WTC11 (cell line): ENCODE measurements around the gene SOX8. TPM values are rescaled to one million over a fixed set of nuclear protein-coding genes. Genes with fewer than 3 reads are reported as not detected.

Experiments
- ATAC-seq: fragments of 200-7000 bp; cut with Tn5 transposase; 2 replicates; pipeline ENCODE4 v1.10.0; 2021; ENCODE audit warnings: mild to moderate bottlenecking, moderate library complexity
- CTCF ChIA-PET: fragments of 300-600 bp; sonication (Branson Sonifier 250); formaldehyde crosslinking; loops from one replicate; lab custom pipeline; 2021; ENCODE audit warnings: antibody characterized with exemption; lab: Charles Lee
- POLR2A ChIA-PET: fragments of 350-600 bp; sonication (Branson Sonifier 250); formaldehyde crosslinking; loops from one replicate; lab custom pipeline; 2021; ENCODE audit warnings: antibody characterized with exemption; lab: Charles Lee
- DNase-seq: peaks from one replicate; pipeline ENCODE4 v3.0.0; 2021; ENCODE audit warnings: low spot score
- H3K27ac Mint-ChIP-seq: 2 replicates; pipeline ENCODE4 v1.8.0; 2021; ENCODE audit warnings: mixed read lengths
- H3K27me3 Mint-ChIP-seq: 2 replicates; pipeline ENCODE4 v1.8.0; 2021; ENCODE audit warnings: low read depth, mild to moderate bottlenecking, moderate library complexity, mixed read lengths
- H3K36me3 Mint-ChIP-seq: 2 replicates; pipeline ENCODE4 v1.8.0; 2021; ENCODE audit warnings: mixed read lengths
- H3K4me1 Mint-ChIP-seq: 2 replicates; pipeline ENCODE4 v1.8.0; 2022; ENCODE audit warnings: mixed read lengths
- H3K4me3 Mint-ChIP-seq: 2 replicates; pipeline ENCODE4 v1.8.0; 2021; ENCODE audit warnings: mild to moderate bottlenecking, moderate library complexity, mixed read lengths
- H3K9me3 Mint-ChIP-seq: 2 replicates; pipeline ENCODE4 v1.8.0; 2021; ENCODE audit warnings: mixed read lengths
- CREB1 ChIP-seq: sonication (generic); formaldehyde crosslinking; IDR thresholded peaks from 2 replicates; pipeline ENCODE4 v1.8.0; 2023; ENCODE audit warnings: mild to moderate bottlenecking, missing genetic modification reagents
- E2F1 ChIP-seq: sonication (generic); formaldehyde crosslinking; IDR thresholded peaks from 2 replicates; pipeline ENCODE4 v1.8.0; 2022; ENCODE audit warnings: mild to moderate bottlenecking, missing genetic modification reagents
- FOXP4 ChIP-seq: sonication (generic); formaldehyde crosslinking; IDR thresholded peaks from 2 replicates; pipeline ENCODE4 v1.8.0; 2022; ENCODE audit warnings: mild to moderate bottlenecking, missing genetic modification reagents
- IRF1 ChIP-seq: sonication (generic); formaldehyde crosslinking; IDR thresholded peaks from 2 replicates; pipeline ENCODE4 v1.8.0; 2023; ENCODE audit warnings: missing genetic modification reagents
- IRF2 ChIP-seq: sonication (generic); formaldehyde crosslinking; IDR thresholded peaks from 2 replicates; pipeline ENCODE4 v1.8.0; 2022; ENCODE audit warnings: low read depth, missing genetic modification reagents, borderline replicate concordance
- MXD4 ChIP-seq: fragments of 250-450 bp; sonication (Bioruptor Pico); IDR thresholded peaks from 2 replicates; pipeline ENCODE4 v1.8.0; 2021; ENCODE audit warnings: mild to moderate bottlenecking, moderate library complexity, borderline replicate concordance
- NFATC4 ChIP-seq: fragments of 250-450 bp; sonication (Bioruptor Pico); IDR thresholded peaks from 2 replicates; pipeline ENCODE4 v1.9.0; 2021; ENCODE audit warnings: mild to moderate bottlenecking
- OVOL2 ChIP-seq: fragments of 250-450 bp; sonication (Bioruptor Pico); IDR thresholded peaks from 2 replicates; pipeline ENCODE4 v1.9.0; 2021; ENCODE audit warnings: mild to moderate bottlenecking, borderline replicate concordance
- RORB ChIP-seq: fragments of 250-450 bp; sonication (Bioruptor Pico); IDR thresholded peaks from 2 replicates; pipeline ENCODE4 v1.9.0; 2021; ENCODE audit warnings: mild to moderate bottlenecking
- STAT6 ChIP-seq: sonication (generic); formaldehyde crosslinking; conservative IDR thresholded peaks from 2 replicates; pipeline ENCODE4 v1.8.1; 2023; ENCODE audit warnings: mild to moderate bottlenecking, low read depth, missing genetic modification reagents, moderate library complexity
- TP53 ChIP-seq: sonication (generic); formaldehyde crosslinking; IDR thresholded peaks from 2 replicates; pipeline ENCODE4 v1.8.1; 2023; ENCODE audit warnings: mild to moderate bottlenecking, missing genetic modification reagents
- ZNF138 ChIP-seq: sonication (generic); formaldehyde crosslinking; conservative IDR thresholded peaks from 2 replicates; pipeline ENCODE4 v1.8.1; 2022; ENCODE audit warnings: mild to moderate bottlenecking, moderate library complexity, missing genetic modification reagents
- ZNF232 ChIP-seq: sonication (generic); formaldehyde crosslinking; IDR thresholded peaks from 2 replicates; pipeline ENCODE4 v1.8.0; 2022; ENCODE audit warnings: mild to moderate bottlenecking, missing genetic modification reagents
- ZNF671 ChIP-seq: fragments of 250-450 bp; sonication (Bioruptor Pico); IDR thresholded peaks from 2 replicates; pipeline ENCODE4 v1.8.0; 2021; ENCODE audit warnings: mild to moderate bottlenecking
- ZSCAN18 ChIP-seq: fragments of 250-450 bp; sonication (Bioruptor Pico); IDR thresholded peaks from 2 replicates; pipeline ENCODE4 v2.1.2; 2022; ENCODE audit warnings: mild to moderate bottlenecking, moderate library complexity
- total RNA-seq: library from RNA; stranded (reverse); gene quantifications from 3 replicates; pipeline ENCODE4 v1.2.3, GENCODE V29; 2021
- TF ChIP-seq, protein P1 (sequence below): sonication (generic); formaldehyde crosslinking; IDR thresholded peaks from 2 replicates; pipeline ENCODE4 v1.8.0; 2022; ENCODE audit warnings: mild to moderate bottlenecking, missing genetic modification reagents
- TF ChIP-seq, protein P2 (sequence below): sonication (generic); formaldehyde crosslinking; IDR thresholded peaks from 2 replicates; pipeline ENCODE4 v1.8.1; 2023; ENCODE audit warnings: mild to moderate bottlenecking, missing genetic modification reagents, moderate library complexity
- TF ChIP-seq, protein P3 (sequence below): sonication (generic); formaldehyde crosslinking; IDR thresholded peaks from 2 replicates; pipeline ENCODE4 v1.8.1; 2023; ENCODE audit warnings: mild to moderate bottlenecking, missing genetic modification reagents
- TF ChIP-seq, protein P4 (sequence below): fragments of 250-450 bp; sonication (Bioruptor Pico); IDR thresholded peaks from 2 replicates; pipeline ENCODE4 v1.9.0; 2021; ENCODE audit warnings: moderate library complexity, mild to moderate bottlenecking, inconsistent platforms, borderline replicate concordance
- TF ChIP-seq, protein P5 (sequence below): sonication (generic); formaldehyde crosslinking; conservative IDR thresholded peaks from 2 replicates; pipeline ENCODE4 v1.8.1; 2022; ENCODE audit warnings: mild to moderate bottlenecking, missing genetic modification reagents

SOX8 gene
- total RNA-seq, 1 experiment from 2014 or later, result 12.3 TPM

DNA sequence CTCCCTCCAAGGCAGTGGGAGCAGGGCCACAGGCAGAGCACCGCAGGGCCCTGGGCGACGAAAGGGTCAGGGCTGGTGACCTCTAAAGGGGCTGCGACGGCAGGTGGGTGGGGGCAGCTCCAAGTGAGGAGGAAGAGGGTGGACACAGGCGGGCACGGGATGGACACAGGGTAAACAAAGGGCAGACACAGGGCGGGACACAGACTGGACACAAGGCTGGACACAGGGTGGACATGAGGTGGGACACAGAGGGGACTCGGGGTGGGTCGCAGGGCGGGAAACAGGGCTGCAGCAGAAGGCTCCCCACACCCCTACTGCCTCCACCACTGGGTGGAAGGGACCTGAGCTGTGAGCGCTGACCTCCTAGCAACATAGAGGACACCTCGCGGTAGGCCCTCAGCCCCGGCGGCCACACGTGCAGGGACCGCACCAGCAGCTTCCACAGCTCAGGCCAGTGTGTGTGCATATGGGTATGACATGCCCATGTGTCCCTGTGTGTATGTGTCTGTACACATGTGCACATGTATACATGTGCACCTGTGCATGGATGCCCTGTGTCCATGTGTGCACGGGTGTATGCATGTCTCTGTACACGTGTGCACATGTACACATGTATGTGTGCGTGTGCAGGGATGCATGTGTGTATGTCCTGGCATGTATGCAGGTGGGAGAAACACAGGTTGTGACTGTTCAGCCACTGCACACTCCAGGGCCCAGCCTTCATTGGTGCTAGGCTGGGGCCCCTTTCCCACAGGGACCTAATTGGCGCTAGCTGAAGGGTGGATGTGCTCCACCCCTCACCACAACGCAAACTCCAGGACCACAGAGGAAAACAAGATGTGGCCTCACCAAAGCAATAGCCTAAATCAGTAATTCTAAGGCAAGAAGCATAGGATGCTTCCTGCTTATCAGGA is 18.4 kb upstream of the SOX8 start:
- TF ChIP-seq, protein P1, sequence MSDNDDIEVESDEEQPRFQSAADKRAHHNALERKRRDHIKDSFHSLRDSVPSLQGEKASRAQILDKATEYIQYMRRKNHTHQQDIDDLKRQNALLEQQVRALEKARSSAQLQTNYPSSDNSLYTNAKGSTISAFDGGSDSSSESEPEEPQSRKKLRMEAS (CRISPR knock-in tag), result no peak
- no peak for TF ChIP-seq FOXP4 (CRISPR knock-in tag)
- TF ChIP-seq IRF2 (CRISPR knock-in tag), result no peak
- TF ChIP-seq ZNF138, result no peak
- TF ChIP-seq IRF1 (CRISPR knock-in tag), result no peak
- TF ChIP-seq TP53, result no peak
- no peak for TF ChIP-seq NFATC4
- no peak for TF ChIP-seq OVOL2 (CRISPR knock-in tag)
- ChIA-PET CTCF (interaction anchor here (0.5 to 3.7 kb wide), 2 partner anchors 85 to 94 kb away, joined by 4 to 17 read pairs; no protein-coding TSS in a partner anchor), POLR2A (no interaction called here)
- DNase-seq, result no peak
- Mint-ChIP-seq H3K4me1 (no peaks in the 10 kb centered on the region), H3K27me3 (no peaks in the 10 kb centered on the region), H3K9me3 (no peaks in the 10 kb centered on the region; the same call in 1 of the 2 replicates), H3K27ac (no peak overlapping the region; the same call in 1 of the 2 replicates), H3K4me3 (no peak overlapping the region), H3K36me3 (peaks cover 5% of the 10 kb centered on the region)
- ATAC-seq, result no peak

GRCh38 chr16:963913-964312 is 17.7 kb upstream of the SOX8 start:
- Mint-ChIP-seq H3K27me3 (no peaks in the 10 kb centered on the region), H3K4me1 (peaks cover 5% of the 10 kb centered on the region), H3K27ac (no peak overlapping the region), H3K36me3 (peaks cover 5% of the 10 kb centered on the region), H3K4me3 (no peak overlapping the region), H3K9me3 (no peaks in the 10 kb centered on the region; the same call in 1 of the 2 replicates)
- DNase-seq (no peak), ATAC-seq (no peak)
- ChIA-PET POLR2A (no interaction called here), CTCF (interaction anchor here (0.5 to 3.7 kb wide), 3 partner anchors 84 to 94 kb away, joined by 4 to 17 read pairs (median 4); no protein-coding TSS in a partner anchor)
- TF ChIP-seq, protein P2, sequence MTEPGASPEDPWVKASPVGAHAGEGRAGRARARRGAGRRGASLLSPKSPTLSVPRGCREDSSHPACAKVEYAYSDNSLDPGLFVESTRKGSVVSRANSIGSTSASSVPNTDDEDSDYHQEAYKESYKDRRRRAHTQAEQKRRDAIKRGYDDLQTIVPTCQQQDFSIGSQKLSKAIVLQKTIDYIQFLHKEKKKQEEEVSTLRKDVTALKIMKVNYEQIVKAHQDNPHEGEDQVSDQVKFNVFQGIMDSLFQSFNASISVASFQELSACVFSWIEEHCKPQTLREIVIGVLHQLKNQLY (CRISPR knock-in tag), result no peak
- TF ChIP-seq, protein P3, sequence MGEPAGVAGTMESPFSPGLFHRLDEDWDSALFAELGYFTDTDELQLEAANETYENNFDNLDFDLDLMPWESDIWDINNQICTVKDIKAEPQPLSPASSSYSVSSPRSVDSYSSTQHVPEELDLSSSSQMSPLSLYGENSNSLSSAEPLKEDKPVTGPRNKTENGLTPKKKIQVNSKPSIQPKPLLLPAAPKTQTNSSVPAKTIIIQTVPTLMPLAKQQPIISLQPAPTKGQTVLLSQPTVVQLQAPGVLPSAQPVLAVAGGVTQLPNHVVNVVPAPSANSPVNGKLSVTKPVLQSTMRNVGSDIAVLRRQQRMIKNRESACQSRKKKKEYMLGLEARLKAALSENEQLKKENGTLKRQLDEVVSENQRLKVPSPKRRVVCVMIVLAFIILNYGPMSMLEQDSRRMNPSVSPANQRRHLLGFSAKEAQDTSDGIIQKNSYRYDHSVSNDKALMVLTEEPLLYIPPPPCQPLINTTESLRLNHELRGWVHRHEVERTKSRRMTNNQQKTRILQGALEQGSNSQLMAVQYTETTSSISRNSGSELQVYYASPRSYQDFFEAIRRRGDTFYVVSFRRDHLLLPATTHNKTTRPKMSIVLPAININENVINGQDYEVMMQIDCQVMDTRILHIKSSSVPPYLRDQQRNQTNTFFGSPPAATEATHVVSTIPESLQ, result no peak
- TF ChIP-seq ZNF671 (CRISPR knock-in tag) (no peak), E2F1 (no peak), IRF1 (CRISPR knock-in tag) (no peak), STAT6 (CRISPR knock-in tag) (no peak), TP53 (no peak), MXD4 (CRISPR knock-in tag) (no peak), CREB1 (CRISPR knock-in tag) (no peak), ZNF232 (CRISPR knock-in tag) (no peak), RORB (CRISPR knock-in tag) (no peak), ZSCAN18 (CRISPR knock-in tag) (no peak)
- TF ChIP-seq, protein P4, sequence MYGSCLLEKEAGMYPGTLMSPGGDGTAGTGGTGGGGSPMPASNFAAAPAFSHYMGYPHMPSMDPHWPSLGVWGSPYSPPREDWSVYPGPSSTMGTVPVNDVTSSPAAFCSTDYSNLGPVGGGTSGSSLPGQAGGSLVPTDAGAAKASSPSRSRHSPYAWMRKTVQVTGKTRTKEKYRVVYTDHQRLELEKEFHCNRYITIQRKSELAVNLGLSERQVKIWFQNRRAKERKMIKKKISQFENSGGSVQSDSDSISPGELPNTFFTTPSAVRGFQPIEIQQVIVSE (CRISPR knock-in tag), result no peak
- TF ChIP-seq, protein P5, sequence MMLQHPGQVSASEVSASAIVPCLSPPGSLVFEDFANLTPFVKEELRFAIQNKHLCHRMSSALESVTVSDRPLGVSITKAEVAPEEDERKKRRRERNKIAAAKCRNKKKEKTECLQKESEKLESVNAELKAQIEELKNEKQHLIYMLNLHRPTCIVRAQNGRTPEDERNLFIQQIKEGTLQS (CRISPR knock-in tag), result no peak
